GM13977 (cell line): ENCODE data around the gene PDE2A.

ENCODE experiments used
- DNase-seq: peaks from one replicate; pipeline ENCODE4 v3.0.0; 2012; ENCODE audit warnings: low spot score
- in situ Hi-C: fragments of 300-500 bp; cut with MboI; formaldehyde crosslinking; loops from one replicate; pipeline ENCODE4 v1.12.0; 2022; ENCODE audit warnings: low sequenced_read_pairs, low pct_unique_long_range_greater_than_20kb, mixed read lengths, inconsistent platforms; ENCODE audit not compliant: unreplicated experiment
- TF ChIP-seq, protein P1 (sequence below): IDR thresholded peaks from 2 replicates; pipeline ENCODE4 v1.5.1; 2012; ENCODE audit warnings: mild to moderate bottlenecking, control low read depth; ENCODE audit not compliant: insufficient read depth; ENCODE audit errors: extremely low read depth, missing control alignments

The PDE2A gene

DNA sequence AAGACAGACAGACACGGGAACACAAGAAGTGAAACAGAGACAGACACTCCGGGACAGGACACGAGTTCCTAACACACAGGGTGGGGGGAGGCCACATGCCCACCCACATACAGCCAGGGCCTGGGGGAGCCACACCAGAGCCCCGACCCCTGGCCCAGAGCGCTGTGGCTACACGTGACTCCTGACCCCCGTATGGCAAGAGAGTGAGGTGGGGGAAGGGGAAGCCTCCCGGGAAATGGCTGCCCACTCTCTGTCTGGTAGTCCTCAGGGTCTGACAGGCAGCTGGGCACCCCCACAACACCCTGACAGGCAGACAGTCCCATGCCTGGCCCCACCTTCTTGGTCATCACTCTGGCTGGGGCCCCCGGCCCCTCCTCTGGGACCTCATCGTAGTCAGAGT lies 38.6 kb upstream of the PDE2A start:
- DNase-seq, result no peak
- in situ Hi-C loops, result loop anchor here (25.0 kb wide), 1 partner anchor 474 kb away; no protein-coding TSS in a partner anchor
- TF ChIP-seq, protein P1, sequence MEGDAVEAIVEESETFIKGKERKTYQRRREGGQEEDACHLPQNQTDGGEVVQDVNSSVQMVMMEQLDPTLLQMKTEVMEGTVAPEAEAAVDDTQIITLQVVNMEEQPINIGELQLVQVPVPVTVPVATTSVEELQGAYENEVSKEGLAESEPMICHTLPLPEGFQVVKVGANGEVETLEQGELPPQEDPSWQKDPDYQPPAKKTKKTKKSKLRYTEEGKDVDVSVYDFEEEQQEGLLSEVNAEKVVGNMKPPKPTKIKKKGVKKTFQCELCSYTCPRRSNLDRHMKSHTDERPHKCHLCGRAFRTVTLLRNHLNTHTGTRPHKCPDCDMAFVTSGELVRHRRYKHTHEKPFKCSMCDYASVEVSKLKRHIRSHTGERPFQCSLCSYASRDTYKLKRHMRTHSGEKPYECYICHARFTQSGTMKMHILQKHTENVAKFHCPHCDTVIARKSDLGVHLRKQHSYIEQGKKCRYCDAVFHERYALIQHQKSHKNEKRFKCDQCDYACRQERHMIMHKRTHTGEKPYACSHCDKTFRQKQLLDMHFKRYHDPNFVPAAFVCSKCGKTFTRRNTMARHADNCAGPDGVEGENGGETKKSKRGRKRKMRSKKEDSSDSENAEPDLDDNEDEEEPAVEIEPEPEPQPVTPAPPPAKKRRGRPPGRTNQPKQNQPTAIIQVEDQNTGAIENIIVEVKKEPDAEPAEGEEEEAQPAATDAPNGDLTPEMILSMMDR, result no peak

DNA sequence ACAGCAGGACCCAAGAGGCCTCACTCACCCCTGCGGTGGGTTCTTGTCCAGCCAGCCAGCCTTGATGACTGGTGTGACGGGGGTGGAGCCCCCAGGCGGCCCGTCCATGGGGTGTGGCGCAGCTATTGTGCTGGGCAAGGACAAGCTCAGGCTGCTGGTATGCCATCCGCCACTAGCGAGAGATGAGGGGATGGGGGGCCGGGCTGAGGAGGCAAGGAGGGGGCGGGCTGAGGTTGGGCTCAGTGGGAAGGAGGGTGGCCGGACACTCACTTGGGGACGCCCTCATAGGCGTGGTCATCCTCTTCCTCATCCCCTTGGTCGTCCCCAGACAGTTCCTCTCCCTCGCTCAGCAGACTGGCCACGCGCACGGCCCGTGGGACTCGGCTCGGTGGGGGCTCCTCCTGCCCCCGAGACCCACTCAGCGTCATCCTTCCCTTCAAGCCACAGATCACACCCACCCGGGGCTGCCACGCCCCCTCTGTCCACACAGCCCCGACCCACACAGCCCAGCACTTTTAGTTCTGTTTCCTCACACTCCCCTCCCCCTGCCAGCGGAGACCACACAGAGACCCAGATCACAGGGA lies 38.0 kb upstream of the PDE2A start:
- in situ Hi-C loops, result loop anchor here (25.0 kb wide), 1 partner anchor 475 kb away; no protein-coding TSS in a partner anchor
- DNase-seq, result no peak
- TF ChIP-seq, protein P1, result no peak

DNA sequence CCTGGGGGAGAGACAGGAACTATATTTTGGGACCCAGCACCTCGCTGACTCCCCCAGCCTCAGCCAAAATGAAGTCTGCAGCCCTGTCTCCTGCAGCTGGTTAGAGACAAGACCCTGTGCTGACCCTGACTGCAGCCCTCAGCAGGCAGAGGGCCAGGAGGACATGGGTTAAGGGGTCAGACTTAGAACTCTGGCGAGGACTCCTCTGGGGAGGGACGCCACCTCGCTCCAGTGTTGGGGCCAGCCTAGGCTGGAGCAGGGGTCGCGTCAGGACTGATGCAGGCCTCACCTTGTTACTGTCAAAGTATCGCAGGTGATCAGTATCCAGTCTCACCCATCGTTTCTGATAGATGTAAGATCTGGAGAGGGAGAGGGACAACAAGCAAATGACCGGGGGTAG lies 36.9 kb upstream of the PDE2A start:
- TF ChIP-seq, protein P1, result no peak
- no peak for DNase-seq
- in situ Hi-C loops, result loop anchor here (25.0 kb wide), 1 partner anchor 476 kb away; no protein-coding TSS in a partner anchor

DNA sequence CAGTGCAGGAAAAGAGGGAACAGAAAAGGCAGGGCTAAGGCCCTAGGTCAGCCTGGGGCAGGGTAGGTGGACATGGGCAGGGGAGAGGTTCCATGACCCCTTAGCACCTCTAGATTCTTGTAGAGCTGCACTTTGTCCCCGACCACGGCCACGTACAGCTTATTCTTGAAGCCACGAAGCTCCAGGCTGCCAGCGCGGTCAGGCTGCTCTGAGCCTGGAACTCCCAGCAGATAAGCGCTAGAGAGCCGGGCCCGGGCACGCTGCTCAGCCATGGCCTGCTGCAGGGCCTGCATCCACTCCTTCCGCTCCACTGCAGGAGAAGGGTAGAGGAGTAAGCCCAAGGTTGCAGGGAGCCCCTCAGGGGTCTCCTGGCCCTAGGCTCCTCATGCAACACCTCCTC lies 36.1 kb upstream of the PDE2A start:
- TF ChIP-seq, protein P1, result no peak
- no peak for DNase-seq
- in situ Hi-C loops, result loop anchor here (25.0 kb wide), 1 partner anchor 477 kb away; no protein-coding TSS in a partner anchor

DNA sequence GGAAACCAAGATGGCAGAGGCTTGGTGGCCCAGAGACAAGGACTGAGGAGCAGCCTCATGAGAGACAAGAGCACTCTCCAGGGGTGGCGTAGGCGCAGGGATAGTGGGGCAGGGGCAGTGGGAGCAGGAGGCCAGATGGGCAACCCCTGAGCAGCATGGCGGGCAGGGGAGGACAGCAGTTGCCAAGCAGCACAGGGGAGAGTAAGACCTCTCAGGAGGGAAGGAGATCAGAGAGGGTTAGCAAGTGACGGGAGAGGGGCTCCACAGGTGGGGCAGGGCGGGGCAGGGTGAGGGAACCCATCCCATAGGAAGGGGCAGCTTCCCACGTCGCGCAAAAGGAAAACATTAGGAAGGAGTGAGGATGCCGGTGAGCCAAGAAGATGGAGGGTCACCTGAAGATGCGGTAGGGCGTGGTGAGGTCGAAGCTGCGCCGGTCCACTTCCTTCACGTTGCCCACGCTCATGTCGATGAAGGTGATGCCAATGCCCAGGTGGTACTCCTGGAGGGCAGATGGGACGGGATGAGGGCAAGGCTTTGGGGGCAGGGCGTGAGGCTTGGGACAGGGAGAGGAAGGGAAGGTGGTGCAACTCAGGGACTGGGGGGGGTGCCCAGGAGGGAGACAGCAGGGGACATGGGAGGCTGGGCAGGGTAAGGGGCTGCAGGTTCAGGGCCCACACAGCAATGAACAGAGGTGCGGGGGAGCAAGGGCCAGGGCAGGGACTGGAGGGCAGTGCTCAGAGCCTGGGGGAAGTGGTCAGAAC lies 35.4 kb upstream of the PDE2A start:
- no peak for DNase-seq
- in situ Hi-C loops, result loop anchor here (25.0 kb wide), 1 partner anchor 478 kb away; no protein-coding TSS in a partner anchor
- TF ChIP-seq, protein P1, result no peak

DNA sequence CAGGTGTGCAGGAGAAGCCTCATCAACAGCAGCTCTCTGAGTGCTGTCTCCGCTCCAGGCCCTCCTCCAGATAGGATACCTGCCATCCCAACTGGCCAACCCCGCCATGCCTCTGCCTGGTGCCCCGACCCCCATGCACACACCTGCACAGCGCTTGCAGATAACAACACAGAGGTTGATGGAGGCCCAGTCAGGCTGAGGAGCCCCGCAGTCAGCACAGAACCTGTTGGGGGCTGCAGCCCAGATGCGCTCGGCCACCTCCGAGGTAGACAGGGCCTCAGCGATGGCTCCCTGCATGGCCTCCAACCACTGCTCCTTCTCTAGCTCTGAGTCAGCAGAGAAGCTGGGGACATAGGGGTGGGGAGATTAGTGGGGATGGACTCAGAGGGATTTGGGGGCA lies 32.8 kb upstream of the PDE2A start:
- TF ChIP-seq, protein P1, result no peak
- no peak for DNase-seq
- in situ Hi-C loops, result loop anchor here (25.0 kb wide), 1 partner anchor 480 kb away; no protein-coding TSS in a partner anchor
